DND-41 (cell line): ENCODE results near the gene WDR90.

Source experiments
- CTCF ChIP-seq: IDR thresholded peaks from 2 replicates; pipeline ENCODE4 v1.5.1; 2012; ENCODE audit warnings: borderline replicate concordance, low read length, moderate library complexity, mild to moderate bottlenecking; ENCODE audit not compliant: poor library complexity, severe bottlenecking; ENCODE audit errors: extremely low read depth
- EZH2 ChIP-seq: IDR thresholded peaks from 3 replicates; pipeline ENCODE4 v1.6.1; 2012; ENCODE audit warnings: borderline replicate concordance, low read depth, mild to moderate bottlenecking, moderate library complexity, low read length, inconsistent platforms; ENCODE audit not compliant: severe bottlenecking

- TF ChIP-seq CTCF (no peak), EZH2 (no peak)
These were observed 21.5 kb upstream of the WDR90 start for GRCh38 chr16:627454-628239.
